Measurements from ENCODE around the gene CCL28. TPM values are rescaled to one million over a fixed set of nuclear protein-coding genes. Genes with fewer than 3 reads are reported as not detected.

CCL28 gene
- total and polyA plus RNA-seq, 10 of the 15 experiments (the other 5 are each of a cell fraction or from before 2014, with no cell fraction given): 1.5 to 7.5 (median 4.4) TPM

GRCh38 chr5:43396762-43397304 is 15.4 kb downstream of the CCL28 start (continued):
- no peak for TF ChIP-seq ZBTB4 (CRISPR knock-in tag; IDR thresholded peaks at IDR 0.05)
- no peak for TF ChIP-seq ZNF592 (IDR thresholded peaks at IDR 0.05)
- TF ChIP-seq YBX1 (IDR thresholded peaks at IDR 0.05): no peak
- TF ChIP-seq DPF2 (IDR thresholded peaks at IDR 0.05): no peak
- TF ChIP-seq RAD51 (IDR thresholded peaks at IDR 0.05): no peak
- TF ChIP-seq ZBED1 (IDR thresholded peaks at IDR 0.05; ENCODE audit: borderline replicate concordance): no peak
- TF ChIP-seq, protein P1, sequence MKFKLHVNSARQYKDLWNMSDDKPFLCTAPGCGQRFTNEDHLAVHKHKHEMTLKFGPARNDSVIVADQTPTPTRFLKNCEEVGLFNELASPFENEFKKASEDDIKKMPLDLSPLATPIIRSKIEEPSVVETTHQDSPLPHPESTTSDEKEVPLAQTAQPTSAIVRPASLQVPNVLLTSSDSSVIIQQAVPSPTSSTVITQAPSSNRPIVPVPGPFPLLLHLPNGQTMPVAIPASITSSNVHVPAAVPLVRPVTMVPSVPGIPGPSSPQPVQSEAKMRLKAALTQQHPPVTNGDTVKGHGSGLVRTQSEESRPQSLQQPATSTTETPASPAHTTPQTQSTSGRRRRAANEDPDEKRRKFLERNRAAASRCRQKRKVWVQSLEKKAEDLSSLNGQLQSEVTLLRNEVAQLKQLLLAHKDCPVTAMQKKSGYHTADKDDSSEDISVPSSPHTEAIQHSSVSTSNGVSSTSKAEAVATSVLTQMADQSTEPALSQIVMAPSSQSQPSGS (IDR thresholded peaks at IDR 0.05; ENCODE audit: low read length): no peak
- no peak for TF ChIP-seq EZH2 (IDR thresholded peaks at IDR 0.05; ENCODE audit: borderline replicate concordance, control insufficient read depth, low read depth, low read length)
